Measurements from ENCODE around the gene PAQR4.
"Not testable (repeated sequence)": the region's sequence is repeated elsewhere in the genome, so short reads cannot be mapped to it uniquely, and the experiment has no call there.

PAQR4 gene

GRCh38 chr16:2968738-2969544, at the start of gene PAQR4:
PAQR4 (plus strand) TSS chr16:2969348; CDS start chr16:2969675, 327 bp downstream.
- peak; percentile 67 to 82 (median 76) for DNase-seq (ENCODE audit: low read depth in 2 of 3, low spot score in 1 of 3)

DNA sequence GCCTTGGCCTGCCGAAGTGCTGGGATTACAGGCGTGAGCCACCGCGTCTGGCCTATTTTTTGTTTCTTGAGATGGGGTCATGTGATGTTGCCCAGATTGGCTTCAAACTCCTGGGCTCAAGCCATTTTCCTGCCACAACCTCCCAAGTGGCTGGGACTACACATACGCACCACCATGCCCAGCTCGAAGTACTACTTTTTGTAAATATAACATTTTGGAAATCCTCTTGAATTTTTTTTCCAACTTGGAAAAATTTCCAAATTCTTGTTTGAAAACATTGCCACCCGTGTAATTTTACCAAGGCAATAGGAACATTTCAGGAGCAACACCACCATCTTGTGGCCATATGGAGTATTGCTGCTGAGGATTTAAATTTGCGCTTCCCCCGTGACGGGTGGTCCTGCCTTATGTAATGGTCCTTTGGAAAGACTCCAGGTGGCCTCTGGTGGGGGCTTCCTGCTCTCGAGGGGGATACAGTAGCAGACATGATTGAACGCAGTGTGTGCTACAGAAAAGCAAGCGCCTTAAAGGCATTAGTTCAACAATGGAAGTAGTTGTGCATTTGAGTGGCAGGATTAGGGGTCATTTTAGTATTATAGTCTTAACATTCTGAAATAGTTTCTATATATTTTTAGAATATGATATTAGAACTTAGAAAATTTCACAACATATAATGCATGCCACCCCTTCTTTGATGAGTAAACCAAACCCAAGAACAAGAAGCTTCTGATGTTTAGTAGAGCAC, 49.5 kb upstream of the PAQR4 start:
- DNase-seq (ENCODE audit: low read depth in 2 of 3, low spot score in 1 of 3) = peak in 2 of 3 donors; percentile 39 to 74

DNA sequence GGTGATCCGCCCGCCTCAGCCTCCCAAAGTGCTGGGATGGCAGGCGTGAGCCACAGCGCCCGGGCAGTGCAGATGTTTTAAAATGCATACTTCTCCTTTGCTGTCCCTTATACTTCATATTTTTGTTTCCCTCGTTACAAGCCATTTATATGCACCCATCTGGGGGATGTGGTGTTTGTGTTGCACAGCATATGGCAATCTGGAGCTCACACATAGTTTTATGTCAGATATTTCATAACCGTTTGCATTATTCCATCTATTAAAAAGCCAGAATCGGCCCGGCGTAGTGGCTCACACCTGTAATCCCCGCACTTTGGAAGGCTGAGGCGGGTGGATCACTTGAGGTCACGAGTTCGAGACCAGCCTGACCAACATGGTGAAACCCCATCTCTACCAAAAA, 45.7 kb upstream of the PAQR4 start:
- DNase-seq (ENCODE audit: low read depth in 2 of 3, low spot score in 1 of 3) = no peak

GRCh38 chr16:2924901-2925755, 44.0 kb upstream of the PAQR4 start:
- no peak for DNase-seq (ENCODE audit: low read depth in 2 of 3, low spot score in 1 of 3)

DNA sequence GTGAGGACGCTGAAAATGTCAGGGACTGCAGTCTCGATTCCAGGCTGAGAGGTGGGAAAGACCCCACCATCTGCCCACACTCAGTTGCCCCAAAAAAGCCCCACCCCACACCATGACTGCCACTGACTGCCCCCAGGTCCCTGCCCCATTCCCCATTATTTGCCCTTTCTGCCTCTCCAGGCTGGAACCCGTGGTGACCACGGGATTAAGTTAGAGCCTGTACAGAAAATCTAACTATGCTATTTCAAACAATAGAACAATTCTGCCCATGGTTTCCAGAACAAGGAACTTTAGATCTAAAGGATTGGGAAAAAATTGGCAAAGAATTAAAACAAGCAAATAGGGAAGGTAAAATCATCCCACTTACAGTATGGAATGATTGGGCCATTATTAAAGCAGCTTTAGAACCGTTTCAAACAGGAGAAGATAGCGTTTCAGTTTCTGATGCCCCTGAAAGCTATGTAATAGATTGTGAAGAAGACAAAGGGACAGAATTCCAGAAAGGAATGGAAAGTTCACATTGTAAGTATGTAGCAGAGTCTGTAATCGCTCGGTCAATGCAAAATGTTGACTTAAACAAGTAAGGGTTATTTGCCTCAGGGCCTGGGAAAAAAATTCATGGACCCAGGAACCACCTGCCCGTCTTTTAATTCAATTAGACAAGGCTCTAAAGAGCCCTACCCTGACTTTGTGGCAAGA, 43.0 kb upstream of the PAQR4 start:
- no peak for DNase-seq (ENCODE audit: low read depth in 2 of 3, low spot score in 1 of 3)

- no peak for DNase-seq (ENCODE audit: low read depth in 2 of 3, low spot score in 1 of 3)
Observed at GRCh38 chr16:2926650-2926999, 42.5 kb upstream of the PAQR4 start.

DNA sequence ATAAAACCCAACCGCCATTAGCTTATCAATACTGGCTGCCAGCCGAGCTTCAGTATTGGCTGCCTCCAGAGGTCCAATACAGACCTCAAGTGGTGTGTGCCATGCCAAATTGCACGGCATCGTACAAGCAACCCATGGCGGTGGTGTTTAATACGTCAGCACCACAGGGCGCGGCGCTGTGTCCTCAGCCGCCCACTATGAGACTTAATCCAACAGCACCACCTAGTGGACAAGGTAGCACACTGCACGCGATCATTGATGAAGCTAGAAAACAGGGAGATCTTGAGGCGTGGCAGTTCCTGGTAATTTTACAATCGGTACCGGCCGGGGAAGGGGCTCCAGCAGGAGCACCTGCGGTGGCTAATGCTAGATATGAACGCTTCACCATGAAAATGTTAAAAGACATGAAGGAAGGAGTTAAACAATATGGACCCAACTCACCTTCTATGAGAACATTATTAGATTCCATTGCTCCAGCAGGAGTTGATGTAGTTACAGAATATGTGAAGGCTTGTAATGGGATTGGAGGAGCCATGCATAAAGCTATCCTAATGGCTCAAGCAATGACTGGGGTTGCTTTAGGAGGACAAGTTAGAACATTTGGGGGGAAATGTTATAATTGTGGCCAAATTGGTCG, 42.0 kb upstream of the PAQR4 start:
- peak; percentile 78 to 98 (median 84) for DNase-seq (ENCODE audit: low read depth in 2 of 3, low spot score in 1 of 3)

GRCh38 chr16:2928151-2928550, 41.0 kb upstream of the PAQR4 start:
- DNase-seq (ENCODE audit: low read depth in 2 of 3, low spot score in 1 of 3) = not testable (repeated sequence)

- no peak for DNase-seq (ENCODE audit: low read depth in 2 of 3, low spot score in 1 of 3)
Observed at GRCh38 chr16:2928796-2929195, 40.4 kb upstream of the PAQR4 start.

DNA sequence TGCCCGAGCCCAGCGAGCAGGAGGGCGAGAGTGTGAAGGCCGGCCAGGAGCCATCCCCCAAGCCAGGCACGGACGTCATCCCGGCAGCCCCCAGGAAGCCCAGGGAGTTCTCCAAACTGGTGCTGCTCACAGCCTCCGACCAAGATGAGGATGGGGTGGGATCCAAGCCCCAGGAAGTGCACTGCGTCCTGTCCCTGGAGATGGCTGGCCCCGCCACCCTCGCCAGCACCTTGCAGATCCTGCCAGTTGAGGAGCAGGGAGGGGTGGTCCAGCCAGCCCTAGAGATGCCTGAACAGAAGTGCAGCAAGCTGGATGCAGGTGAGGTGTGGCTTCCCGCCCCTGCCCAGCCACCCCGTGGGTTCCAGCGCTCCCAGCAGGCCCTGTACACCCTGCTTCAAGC, 39.5 kb upstream of the PAQR4 start:
- DNase-seq (ENCODE audit: low read depth in 2 of 3, low spot score in 1 of 3) = no peak

GRCh38 chr16:2930236-2930635, 38.9 kb upstream of the PAQR4 start:
- no peak for DNase-seq (ENCODE audit: low read depth in 2 of 3, low spot score in 1 of 3)

DNA sequence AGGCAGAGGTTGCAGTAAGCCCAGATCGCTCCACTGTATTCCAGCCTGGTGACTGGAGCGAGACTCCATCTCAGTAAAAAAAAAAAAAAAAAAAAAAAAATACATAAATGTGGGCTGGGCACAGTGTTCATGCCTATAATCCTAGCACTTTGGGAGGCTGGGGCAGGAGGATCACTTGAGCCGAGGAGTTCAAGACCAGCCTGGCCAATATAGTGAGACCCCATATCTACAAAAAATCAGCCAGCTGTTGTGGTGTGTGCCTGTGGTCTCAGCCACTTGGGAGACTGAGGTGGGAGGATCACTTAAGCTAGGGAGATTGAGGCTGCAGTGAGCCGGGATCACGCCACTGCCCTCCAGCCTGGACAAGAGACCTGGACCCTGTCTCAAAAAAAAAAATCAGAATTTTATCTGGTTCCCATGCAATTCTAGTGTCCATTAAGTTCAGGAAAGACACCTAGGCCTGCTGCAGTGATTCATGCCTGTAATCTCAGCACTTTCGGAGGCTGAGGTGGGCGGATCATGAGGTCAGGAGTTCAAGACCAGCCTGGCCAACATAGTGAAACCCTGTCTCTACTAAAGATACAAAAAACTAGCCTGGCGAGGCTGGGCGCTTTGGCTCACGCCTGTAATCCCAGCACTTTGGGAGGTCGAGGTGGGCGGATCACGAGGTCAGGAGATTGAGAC, 37.8 kb upstream of the PAQR4 start:
- not testable (repeated sequence) for DNase-seq (ENCODE audit: low read depth in 2 of 3, low spot score in 1 of 3)

- no peak for DNase-seq (ENCODE audit: low read depth in 2 of 3, low spot score in 1 of 3)
Observed at GRCh38 chr16:2933136-2933535, 36.0 kb upstream of the PAQR4 start.

DNA sequence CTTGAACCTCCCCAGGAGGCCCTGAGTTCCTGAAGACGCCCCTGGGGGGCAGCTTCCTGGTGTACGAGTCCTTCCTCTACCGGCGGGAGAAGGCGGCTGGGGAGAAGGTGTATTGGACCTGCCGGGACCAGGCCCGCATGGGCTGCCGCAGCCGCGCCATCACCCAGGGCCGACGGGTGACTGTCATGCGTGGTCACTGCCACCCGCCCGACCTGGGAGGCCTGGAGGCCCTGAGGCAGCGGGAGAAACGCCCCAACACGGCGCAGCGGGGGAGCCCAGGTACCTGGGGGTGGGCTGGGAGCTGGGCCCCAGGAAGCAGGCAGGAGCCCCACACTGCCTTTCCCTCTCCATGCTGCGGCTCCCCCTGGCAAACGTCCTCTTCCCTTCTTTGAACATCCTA, 35.4 kb upstream of the PAQR4 start:
- DNase-seq (ENCODE audit: low read depth in 2 of 3, low spot score in 1 of 3) = no peak

- DNase-seq (ENCODE audit: low read depth in 2 of 3, low spot score in 1 of 3) = no peak
Observed at GRCh38 chr16:2934450-2934849, 34.7 kb upstream of the PAQR4 start.

- DNase-seq (ENCODE audit: low read depth in 2 of 3, low spot score in 1 of 3) = no peak
Observed at GRCh38 chr16:2936436-2937011, 32.6 kb upstream of the PAQR4 start.

DNA sequence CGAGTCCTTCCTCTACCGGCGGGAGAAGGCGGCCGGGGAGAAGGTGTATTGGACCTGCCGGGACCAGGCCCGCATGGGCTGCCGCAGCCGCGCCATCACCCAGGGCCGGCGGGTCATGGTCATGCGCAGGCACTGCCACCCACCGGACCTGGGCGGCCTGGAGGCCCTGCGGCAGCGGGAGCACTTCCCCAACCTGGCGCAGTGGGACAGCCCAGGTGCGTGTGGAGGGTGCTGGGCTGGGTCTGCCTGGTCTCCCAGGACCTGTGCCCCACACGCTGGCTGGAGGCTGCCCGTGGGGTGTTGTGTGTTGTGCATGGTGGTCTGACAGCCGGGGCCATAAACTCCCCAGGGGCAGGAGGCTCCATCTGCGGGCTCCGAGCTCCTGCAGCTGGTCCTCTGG, 32.0 kb upstream of the PAQR4 start:
- no peak for DNase-seq (ENCODE audit: low read depth in 2 of 3, low spot score in 1 of 3)

DNA sequence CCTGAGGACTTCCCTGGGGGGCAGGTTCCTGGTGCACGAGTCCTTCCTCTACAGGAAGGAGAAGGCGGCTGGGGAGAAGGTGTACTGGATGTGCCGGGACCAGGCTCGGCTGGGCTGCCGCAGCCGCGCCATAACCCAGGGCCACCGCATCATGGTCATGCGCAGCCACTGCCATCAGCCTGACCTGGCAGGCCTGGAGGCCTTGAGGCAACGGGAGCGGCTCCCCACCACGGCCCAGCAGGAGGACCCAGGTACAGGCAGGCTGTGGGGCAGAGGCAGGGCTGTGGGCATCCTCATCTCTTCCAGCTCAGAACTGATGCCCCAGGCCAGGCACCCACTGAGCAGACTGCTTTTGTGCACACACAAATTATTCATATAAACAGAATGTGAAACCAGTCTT, 30.9 kb upstream of the PAQR4 start:
- no peak for DNase-seq (ENCODE audit: low read depth in 2 of 3, low spot score in 1 of 3)

GRCh38 chr16:2939968-2940367, 29.2 kb upstream of the PAQR4 start:
- DNase-seq (ENCODE audit: low read depth in 2 of 3, low spot score in 1 of 3) = no peak

- no peak for DNase-seq (ENCODE audit: low read depth in 2 of 3, low spot score in 1 of 3)
Observed at GRCh38 chr16:2942045-2942444, 27.1 kb upstream of the PAQR4 start.
